HL-60/S4 treated with retinoic acid at 250 ng/mL for 4 days and 3 days (cell line): Measurements from ENCODE around the gene ENTHD1.
"Not testable (repeated sequence)": the region's sequence is repeated elsewhere in the genome, so short reads cannot be mapped to it uniquely, and the experiment has no call there.

Source experiments
- in situ Hi-C: fragments of 300-500 bp; cut with MboI; formaldehyde crosslinking; loops from 2 replicates; pipeline ENCODE4 v1.7.0; 2022; ENCODE audit warnings: low sequenced_read_pairs

Gene ENTHD1

DNA sequence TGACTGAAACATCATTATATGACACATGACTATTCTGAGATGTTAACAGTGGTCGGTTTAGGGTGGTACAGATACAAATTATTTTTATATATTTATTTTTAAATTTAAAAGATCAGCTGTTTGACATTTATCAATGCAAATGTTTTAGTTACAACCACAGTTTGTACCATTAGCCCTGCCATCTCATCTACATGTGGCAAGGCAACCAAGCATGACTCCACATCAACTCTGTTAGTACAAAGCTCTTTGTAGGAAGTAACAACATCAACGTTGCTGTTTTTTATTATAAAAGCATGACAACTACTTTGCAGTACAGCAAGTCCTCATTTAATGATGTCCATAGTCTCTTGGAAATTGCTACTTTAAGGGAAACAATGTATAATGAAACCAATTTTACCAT, 40.8 kb downstream of the ENTHD1 start:
- in situ Hi-C loops = no loop called here

DNA sequence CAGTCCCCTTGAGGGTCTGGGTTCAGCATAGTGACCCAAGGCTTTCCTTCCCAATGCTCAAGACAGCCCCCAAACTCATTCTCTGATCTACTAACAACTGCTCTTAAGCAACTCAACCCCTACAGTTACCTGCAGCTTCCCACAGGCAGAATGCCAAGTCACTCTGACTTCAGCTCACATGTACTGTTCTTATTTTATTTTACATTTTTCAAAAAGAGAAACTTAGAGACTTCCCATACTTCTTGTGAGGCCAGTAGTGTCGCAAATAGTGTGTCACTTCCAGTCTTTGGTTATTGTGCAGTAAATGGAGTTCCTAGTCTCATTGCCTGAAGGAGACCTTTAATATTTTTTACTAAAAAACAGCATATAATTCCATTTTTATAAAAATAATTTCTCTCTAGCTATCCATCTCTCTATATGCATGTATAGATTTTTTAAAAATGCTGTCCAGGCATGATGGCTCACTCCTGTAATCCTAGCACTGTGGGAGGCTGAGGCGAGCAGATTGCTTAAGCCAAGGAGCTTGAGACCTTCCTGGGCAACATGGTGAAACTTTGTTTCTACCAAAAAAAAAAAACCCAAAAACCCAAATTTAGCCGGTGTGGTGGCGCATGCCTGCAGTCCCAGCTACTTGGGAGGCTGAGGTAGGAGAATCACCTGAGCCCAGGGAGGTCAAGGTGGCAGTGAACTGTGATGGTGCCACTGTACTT, 41.8 kb downstream of the ENTHD1 start:
- in situ Hi-C loops = no loop called here

DNA sequence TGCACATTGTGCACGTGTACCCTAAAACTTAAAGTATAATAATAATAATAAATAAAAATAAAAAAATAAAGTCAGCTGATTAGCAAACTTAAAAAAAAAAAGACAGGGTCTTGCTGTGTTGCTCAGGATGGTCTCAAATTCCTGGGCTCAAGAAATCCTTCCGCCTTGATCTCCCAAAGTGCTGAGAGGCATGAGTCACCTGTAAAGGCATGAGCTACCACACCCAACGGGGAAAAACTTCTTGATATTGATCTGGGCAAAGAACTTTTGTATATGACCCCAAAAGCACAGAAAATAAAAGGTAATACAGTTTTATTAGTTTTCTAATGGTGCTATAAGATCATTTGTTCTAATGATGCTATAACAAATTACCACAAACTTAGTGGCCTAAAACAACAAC, 46.1 kb downstream of the ENTHD1 start:
- in situ Hi-C loops = no loop called here

DNA sequence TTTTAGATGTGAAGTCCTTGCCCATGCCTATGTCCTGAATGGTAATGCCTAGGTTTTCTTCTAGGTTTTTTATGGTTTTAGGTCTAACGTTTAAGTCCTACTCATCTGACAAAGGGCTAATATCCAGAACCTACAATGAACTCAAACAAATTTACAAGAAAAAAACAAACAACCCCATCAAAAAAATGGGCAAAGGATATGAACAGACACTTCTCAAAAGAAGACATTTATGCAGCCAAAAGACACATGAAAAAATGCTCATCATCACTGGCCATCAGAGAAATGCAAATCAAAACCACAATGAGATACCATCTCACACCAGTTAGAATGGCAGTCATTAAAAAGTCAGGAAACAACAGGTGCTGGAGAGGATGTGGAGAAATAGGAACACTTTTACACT, 47.0 kb downstream of the ENTHD1 start:
- in situ Hi-C loops = not testable (repeated sequence)

DNA sequence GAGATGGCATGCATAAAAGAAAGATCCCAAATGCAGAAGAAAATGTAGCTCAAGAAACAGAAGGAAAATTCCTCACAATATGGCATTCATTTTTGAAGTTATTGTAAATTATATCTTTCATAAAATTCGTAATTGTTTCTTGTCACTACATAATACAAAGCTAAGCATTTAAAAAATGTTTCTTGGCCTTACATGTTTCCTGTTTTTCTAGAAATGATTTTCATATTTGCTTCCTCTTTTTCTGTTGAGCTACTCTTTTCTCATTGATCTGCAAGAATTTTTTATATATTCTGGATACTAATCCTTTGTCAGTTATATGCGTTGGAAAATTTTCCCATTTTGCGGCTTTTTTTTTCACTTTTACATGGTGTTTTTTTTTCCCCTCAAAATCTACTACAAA, 48.0 kb downstream of the ENTHD1 start:
- in situ Hi-C loops = no loop called here

DNA sequence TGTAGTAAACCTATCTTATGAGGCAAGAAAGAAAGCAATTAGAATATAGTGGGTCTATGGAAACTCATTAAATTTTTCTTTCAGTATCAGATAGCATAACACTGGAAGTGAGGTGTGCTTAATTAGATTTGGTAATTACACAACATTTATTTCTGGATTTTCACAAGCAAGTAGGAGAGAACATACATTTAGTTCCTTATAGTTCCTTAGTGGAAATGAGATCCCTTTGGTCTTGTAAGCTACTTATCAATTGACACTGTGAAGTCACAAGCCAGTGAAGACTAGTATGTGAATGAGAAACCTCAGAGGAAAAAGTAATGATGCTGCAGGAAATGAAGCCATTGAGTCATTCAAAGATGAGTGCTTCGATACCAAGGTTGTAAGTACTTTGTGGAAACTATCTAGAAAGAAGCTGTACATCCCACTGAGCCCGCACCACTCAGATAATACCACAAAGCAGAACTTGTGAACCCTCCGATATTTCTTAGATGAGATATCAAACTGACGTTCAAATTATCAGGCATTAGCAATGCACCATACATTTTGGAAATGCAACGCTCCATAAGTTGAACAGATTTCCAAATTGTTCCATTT, 53.5 kb downstream of the ENTHD1 start:
- in situ Hi-C loops = no loop called here

DNA sequence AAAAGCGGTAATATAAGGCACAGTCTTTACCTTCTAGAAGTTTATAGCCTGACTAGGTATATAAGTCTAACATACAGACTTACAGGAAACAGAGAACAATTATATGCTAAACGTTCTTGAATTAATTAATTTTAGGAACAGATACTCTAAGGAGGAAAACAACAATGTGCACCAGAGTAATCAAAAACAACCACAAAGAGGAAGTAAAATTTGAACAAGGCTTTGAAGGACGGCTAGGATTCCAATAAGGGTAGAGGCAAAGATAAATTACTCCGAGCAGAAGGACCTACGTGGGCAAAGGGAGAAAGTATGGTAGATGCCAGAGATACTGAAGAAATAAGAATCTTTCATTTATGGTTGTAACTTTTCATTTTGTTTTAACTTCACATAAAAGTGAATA, 54.4 kb downstream of the ENTHD1 start:
- in situ Hi-C loops = no loop called here

DNA sequence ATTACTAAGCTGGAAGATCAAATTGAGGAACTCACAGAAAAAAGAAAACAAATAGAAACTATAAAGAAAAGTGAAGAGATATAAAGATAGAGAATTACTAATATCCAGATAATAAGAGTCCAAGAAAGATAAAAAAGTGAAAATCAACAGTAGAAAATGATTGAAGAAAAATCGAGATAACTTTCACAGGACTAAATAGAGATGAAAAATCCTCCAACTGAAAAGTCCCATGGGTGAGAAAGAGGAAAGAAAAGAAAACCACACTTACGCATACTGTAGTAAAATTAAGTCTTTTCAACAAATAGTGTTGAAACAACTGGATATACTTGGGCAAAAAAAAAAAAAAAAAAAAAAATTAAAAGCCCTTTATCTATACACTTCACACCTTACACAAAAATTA, 60.0 kb downstream of the ENTHD1 start:
- in situ Hi-C loops = no loop called here

DNA sequence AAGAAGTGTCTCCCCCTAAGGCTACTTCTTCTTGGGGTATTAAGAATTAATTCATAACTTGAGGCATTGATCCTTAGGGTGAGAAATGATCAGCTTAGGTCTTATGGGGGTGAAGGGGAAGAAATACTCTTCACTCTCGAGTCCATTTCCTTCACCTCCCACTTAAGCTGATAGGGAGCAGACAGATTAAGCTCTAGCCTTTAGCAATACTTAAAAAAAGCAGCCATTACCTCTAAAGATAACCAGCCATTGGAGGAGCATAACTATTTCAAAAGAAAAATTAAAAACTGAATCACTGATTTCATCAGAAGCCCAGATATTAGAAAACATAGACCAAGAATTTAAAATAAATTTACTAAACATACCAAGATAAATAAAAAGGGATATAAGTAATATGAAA, 60.5 kb downstream of the ENTHD1 start:
- in situ Hi-C loops = no loop called here

DNA sequence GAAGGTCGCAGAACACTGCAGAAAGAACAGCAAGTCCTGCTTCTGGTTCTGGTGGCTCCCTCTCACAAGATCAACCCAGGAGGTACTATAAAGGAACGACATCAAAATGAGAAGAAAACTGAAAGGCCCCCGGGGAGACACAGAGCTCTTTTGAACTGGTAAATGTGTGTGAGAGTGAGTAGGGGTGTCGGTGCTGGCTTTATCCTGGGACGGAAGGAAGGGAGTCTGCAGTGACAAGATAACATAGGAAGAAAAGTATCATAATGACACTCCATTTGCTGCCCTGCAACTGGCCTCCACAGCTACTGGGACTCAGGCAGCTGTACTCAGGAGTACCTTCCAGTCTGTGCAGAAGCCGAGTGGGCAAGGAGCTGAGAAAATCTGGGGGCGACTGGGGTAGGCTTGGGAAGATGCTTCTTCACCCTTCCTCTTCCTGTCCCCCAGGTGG, 60.9 kb downstream of the ENTHD1 start:
- in situ Hi-C loops = no loop called here

DNA sequence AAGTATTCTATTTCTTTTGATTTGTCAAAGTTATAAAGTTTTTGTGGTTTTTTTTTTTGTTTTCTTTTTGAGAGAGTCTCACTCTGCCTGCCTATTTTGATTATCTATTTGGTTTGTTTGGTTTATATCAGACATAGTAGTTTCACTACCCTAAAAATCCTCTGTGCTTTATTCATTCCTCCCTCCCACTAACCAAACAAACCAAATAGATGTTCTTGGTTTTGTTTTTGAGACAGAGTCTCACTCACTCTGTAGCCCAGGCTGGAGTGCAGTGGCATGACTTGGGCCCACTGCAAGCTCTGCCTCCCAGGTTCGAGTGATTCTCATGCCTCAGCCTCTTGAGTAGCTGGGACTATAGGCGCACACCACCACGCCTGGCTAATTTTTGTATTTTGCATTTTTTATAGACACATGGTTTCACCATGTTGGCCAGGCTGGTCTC, 67.9 kb downstream of the ENTHD1 start:
- in situ Hi-C loops = no loop called here

DNA sequence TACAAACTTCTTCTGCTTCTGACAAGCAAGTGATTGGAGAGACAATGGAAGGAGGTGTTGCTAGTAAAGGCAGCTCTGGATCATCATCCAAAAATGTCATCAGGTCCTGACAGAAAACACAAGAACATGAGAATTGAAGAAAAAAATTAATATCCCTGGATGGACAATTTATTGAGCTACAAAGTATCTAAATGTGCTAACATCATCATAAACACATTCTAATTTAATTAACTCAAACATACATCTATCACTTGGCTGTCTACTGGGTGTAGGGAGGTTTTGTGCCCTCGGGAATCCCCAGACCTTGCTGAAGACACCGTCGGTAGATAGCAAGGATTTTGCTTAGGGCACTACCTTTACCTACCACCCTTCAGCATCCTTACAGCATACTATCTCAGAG, 72.6 kb downstream of the ENTHD1 start:
- in situ Hi-C loops = no loop called here

DNA sequence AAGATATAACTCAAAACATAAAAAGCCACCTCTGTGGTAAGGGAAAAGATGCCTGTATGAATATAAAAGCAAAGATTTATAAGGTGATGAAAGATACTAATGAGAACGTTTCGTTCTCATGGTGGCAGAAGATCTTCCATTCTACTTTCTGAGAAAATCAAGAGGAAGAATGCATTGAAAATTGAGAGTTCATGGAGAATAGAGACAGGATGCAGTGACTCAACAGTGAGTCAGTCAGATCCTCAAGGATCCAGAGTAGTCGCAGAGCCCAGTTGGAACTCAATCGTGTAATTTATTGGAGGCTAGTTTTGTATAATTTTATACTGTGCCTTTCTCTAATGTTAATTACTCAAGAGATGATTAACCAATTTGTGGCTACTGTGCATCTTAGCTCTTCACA, 73.3 kb downstream of the ENTHD1 start:
- in situ Hi-C loops = no loop called here

DNA sequence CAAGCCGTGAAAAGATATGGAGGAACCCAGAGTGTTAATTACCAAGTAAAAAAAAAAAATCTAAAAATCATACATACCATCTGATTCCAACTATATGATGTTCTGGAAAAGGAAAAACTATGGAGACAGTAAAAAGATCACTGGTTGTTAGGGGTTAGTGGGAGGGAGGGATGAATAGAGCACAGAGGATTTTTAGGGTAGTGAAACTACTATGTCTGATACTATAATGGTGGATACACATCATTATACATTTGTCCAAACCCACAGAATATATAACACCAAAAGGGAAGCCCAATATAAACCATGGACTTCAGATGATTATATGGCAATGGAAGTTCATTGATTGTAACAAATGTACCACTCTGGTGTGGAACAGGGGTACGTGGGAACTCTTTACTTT, 74.1 kb downstream of the ENTHD1 start:
- in situ Hi-C loops = no loop called here

DNA sequence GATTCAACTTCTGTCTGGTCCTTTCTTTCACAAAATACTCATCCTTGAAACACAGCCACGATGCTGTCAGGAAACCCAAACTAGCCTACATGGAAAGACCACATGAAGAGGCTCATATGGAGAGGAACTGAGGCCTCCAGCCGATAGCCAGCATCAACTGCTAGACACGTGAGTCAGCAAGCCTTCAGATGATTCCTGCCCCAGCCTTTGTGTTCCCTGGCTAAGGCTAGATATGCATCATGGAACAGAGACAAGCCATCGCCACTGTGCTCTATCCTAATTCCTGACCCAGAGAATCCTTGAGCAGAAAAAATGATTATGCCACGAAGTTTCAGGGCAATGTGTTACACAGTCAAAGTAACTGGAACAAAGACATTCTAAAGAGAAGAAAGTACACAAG, 75.5 kb downstream of the ENTHD1 start:
- in situ Hi-C loops = no loop called here

DNA sequence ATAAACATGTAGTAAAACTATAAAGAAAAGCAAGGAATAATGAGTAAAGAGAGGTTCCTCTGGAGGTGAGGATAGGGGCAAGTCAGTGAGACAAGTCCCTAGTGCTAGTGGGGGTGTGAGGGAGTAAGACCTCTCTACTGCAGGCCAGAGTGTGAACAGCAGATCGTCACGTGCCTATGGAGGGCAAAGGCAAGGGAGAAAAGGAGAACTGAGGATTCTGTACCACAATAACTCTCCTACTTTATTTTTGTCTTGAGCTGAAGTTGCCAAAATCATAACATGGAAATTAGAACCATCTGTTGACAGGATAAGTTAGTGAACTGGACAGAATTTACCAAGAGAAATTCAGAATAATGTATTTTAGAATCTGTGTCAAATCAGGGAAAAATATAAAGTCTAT, 77.6 kb downstream of the ENTHD1 start:
- in situ Hi-C loops = no loop called here

DNA sequence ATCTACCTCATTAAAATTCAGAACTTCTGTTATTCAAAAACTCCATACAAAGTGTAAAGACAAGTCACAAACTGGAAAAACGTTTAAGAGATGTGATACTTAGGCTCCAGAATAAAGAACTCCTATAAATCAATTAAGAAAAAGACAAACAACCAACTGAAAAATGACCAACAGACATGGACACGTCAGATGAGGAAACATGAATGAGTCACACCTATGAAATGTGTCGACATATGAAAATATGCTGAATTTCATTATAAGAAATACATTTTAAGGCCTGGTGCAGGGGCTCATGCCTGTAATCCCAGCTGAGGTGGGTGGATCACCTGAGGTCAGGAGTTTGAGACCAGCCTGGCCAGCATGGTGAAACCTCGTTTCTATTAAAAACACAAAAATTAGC, 78.7 kb downstream of the ENTHD1 start:
- in situ Hi-C loops = no loop called here

DNA sequence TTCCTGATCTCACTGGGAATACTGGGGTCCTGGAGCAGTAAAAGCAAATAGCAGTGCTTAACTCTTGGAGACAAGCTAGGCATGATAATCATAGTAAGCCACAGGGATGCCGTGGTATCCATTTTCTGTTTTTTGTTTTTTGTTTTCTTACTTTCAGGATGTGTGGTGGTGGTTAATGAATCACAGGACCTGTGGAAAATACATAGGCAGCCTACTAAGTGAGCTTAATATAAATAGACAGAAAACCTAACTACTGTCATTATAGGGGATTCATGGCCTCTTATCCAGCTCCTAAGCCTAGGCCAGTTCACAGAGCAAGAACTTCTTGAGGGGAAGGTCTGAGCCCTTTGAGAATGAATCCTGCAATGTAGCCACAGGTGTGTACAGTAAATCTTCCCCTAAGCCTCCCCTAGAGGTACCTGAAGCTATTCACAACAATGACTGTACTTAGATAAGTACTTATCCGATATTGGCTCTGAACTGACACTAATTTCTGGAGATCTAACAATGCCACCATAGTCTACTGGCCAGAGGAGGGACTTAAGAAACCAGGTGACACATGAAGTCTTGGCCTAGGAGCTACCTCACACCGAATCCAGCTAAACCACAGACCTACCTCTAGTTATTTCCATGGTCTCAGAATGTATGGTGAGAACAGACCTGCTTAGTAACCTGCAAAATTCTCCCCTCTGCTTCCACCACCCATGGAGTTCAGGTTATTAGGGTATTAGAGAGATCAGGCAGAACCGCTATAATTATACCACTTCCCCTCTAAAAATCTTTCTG, 83.6 kb downstream of the ENTHD1 start:
- in situ Hi-C loops = no loop called here

DNA sequence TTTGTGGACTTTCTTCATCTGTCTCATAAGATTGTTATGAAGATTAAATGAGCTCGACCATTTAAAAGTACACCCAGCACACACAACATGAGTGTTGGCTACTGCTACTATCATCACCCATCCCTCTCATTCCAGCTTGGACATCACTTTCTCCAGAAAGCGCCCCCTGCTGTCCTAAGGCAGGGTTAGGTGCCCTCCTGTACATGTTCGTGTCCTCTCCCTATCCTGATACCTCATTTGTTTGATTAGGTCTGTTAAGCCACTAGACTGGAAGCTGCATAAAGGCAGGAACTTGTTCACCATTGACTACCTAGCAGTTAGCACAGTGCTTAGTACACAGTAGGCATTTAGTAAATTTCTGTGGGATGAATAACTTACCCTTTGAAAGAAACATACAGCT, 85.5 kb downstream of the ENTHD1 start:
- in situ Hi-C loops = no loop called here

DNA sequence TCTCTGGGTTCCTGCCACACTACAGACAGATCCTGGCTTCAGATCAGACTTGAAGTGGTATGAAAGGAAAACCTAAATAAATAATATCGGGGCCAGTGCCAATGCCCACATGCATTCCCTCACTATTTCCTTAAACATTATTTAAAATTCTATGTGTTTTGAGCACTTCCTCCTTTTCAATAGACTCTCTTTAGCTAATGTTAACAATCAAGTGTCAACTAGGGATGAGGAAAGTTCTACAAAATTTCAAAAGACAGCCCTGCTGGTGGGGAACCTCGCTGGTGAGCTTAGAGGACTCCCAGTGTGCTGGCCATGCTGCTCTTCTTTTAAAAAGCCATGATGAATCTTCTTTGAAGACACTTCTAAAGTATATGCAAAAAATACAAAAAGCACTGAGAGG, 87.5 kb downstream of the ENTHD1 start:
- in situ Hi-C loops = no loop called here

DNA sequence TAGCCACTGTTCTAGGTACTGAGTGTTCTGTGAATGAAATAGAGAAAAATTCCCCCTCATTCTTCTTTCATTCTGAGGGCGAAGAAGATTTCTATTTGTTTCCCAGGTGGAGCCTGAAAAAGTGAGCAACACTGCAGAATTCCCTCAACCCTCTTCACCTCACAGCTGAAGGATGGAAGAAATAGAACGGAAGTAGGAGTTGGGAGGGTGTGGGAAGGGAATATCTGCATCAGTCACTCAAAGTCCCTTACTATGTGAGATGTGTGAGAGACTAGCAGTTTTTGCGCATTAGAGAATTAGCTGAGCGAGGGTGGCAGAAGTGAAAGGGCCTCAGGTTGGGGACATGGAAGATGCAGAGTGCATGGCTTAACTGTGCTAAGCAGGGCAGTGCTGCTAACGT, 88.4 kb downstream of the ENTHD1 start:
- in situ Hi-C loops = no loop called here

DNA sequence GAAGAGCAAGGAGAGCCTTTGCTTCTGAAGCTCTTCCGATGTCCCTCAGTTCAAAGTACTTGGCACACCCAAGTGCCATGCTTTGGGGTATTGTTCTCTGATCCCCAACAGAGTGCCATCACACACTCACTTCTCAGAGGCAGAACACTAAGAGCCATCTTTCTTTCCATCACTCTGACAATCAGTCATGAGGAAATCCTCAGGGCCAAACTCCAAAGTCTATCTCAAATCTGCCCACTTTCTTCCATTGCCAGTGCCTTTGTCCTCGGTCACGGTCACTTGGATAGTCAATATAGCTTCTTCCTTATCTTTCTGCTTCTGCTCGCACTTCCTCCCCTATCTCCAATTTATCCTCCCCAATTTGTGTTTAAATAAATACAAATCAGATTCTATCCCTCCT, 90.9 kb downstream of the ENTHD1 start:
- in situ Hi-C loops = no loop called here
